Epidermal melanocyte (primary cell): ENCODE data around the gene CTRB2.

ENCODE experiments used
- DNase-seq: peaks from one replicate; pipeline ENCODE4 v3.0.0; 2011; ENCODE audit warnings: low spot score; ENCODE audit not compliant: insufficient read length

Gene CTRB2

GRCh38 chr16:75175074-75175473 lies 31.9 kb downstream of the CTRB2 start:
- DNase-seq, result no peak

GRCh38 chr16:75172578-75172977 lies 34.4 kb downstream of the CTRB2 start:
- DNase-seq, result no peak

- no peak for DNase-seq
These were observed 37.0 kb downstream of the CTRB2 start for GRCh38 chr16:75169899-75170405.

GRCh38 chr16:75160386-75160785 lies 46.6 kb downstream of the CTRB2 start:
- DNase-seq, result no peak
